Nephron (organoid): Measurements from ENCODE around the gene AAMP.
"Not testable (repeated sequence)": the region's sequence is repeated elsewhere in the genome, so short reads cannot be mapped to it uniquely, and the experiment has no call there.

Experiments
- H3K27ac Mint-ChIP-seq, 3 experiments: 2 replicates each; pipeline ENCODE4 v1.8.0; 2020; ENCODE audit warnings: mixed read lengths in 3 of 3, mild to moderate bottlenecking in 2 of 3, moderate library complexity in 1 of 3
- H3K27me3 Mint-ChIP-seq: 2 replicates; pipeline ENCODE4 v1.8.0; 2021; ENCODE audit warnings: low read depth, mild to moderate bottlenecking, moderate library complexity, mixed read lengths
- H3K36me3 Mint-ChIP-seq: 2 replicates; pipeline ENCODE4 v1.8.0; 2020; ENCODE audit warnings: low read depth, mixed read lengths
- H3K4me1 Mint-ChIP-seq: 2 replicates; pipeline ENCODE4 v1.8.0; 2020; ENCODE audit warnings: mixed read lengths
- H3K4me3 Mint-ChIP-seq, 3 experiments: 2 replicates each; pipeline ENCODE4 v1.8.0; 2020; ENCODE audit warnings: mild to moderate bottlenecking in 3 of 3, mixed read lengths in 3 of 3, moderate library complexity in 2 of 3
- H3K9me3 Mint-ChIP-seq: 2 replicates; pipeline ENCODE4 v1.8.0; 2020; ENCODE audit warnings: mixed read lengths
- TF ChIP-seq, protein P1 (sequence below), 3 experiments: fragments of 200-600 bp; sonication (generic); IDR thresholded peaks; one replicate each; pipeline ENCODE4 v1.5.0; 2021; ENCODE audit warnings: antibody characterized with exemption in 3 of 3; ENCODE audit not compliant: unreplicated experiment in 3 of 3

The AAMP gene, protein sequence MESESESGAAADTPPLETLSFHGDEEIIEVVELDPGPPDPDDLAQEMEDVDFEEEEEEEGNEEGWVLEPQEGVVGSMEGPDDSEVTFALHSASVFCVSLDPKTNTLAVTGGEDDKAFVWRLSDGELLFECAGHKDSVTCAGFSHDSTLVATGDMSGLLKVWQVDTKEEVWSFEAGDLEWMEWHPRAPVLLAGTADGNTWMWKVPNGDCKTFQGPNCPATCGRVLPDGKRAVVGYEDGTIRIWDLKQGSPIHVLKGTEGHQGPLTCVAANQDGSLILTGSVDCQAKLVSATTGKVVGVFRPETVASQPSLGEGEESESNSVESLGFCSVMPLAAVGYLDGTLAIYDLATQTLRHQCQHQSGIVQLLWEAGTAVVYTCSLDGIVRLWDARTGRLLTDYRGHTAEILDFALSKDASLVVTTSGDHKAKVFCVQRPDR

DNA sequence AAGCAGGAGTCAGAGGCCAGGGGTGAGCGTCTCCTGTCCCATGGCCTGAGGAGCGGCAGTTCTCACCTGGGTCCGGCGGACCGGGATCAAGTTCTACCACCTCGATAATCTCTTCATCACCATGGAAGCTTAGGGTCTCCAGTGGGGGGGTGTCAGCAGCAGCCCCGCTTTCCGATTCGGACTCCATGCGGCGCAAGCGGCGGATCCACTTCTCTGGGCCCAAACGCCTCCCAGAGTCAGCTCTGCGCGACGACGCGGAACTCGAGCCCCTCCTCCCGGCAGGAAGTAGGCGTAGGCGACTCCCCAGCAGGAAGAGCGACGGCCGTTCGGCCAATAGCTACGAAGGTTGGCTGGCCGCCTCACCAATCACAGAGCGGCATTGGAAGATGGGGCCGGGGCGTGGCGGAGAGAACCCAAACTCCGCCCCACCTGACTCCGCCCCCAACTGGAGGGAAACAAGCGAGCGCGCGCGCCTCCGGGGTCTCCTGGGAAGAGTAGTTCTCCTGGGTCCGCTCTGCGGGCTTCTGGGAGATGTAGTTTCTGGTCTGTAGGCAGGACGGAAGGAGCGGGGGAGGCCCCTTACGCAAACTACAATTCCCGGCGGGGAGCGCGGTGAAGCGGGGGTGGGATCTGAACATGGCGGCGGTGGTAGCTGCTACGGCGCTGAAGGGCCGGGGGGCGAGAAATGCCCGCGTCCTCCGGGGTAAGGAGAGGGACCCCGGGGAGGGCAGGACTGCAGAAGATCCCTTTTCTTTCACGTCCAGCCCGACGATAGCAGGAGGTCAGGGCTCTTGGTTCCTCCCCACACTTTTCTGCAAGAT is at the start of gene AAMP, which contains the start of gene PNKD:
AAMP (minus strand) TSS at position 238 of the 821 bp plus-strand sequence; CDS start at position 187, 51 bp downstream.
PNKD (plus strand) TSS at position 620 of the 821 bp plus-strand sequence; CDS start at position 637, 17 bp downstream.
- TF ChIP-seq, protein P1, sequence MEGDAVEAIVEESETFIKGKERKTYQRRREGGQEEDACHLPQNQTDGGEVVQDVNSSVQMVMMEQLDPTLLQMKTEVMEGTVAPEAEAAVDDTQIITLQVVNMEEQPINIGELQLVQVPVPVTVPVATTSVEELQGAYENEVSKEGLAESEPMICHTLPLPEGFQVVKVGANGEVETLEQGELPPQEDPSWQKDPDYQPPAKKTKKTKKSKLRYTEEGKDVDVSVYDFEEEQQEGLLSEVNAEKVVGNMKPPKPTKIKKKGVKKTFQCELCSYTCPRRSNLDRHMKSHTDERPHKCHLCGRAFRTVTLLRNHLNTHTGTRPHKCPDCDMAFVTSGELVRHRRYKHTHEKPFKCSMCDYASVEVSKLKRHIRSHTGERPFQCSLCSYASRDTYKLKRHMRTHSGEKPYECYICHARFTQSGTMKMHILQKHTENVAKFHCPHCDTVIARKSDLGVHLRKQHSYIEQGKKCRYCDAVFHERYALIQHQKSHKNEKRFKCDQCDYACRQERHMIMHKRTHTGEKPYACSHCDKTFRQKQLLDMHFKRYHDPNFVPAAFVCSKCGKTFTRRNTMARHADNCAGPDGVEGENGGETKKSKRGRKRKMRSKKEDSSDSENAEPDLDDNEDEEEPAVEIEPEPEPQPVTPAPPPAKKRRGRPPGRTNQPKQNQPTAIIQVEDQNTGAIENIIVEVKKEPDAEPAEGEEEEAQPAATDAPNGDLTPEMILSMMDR (IDR thresholded peaks at IDR 0.05; ENCODE audit: unreplicated experiment in 3 of 3) = no peak
- Mint-ChIP-seq H3K27ac (peak within 1 kb of the TSS; percentile 5 to 88 (median 78)), H3K4me3 (peak within 1 kb of the TSS; percentile 88 to 90 (median 89)), H3K4me1 (peaks cover 27% of the 10 kb centered on the region), H3K36me3 (peaks cover 38% of the 10 kb centered on the region), H3K27me3 (no peaks in the 10 kb centered on the region), H3K9me3 (no peaks in the 10 kb centered on the region)

DNA sequence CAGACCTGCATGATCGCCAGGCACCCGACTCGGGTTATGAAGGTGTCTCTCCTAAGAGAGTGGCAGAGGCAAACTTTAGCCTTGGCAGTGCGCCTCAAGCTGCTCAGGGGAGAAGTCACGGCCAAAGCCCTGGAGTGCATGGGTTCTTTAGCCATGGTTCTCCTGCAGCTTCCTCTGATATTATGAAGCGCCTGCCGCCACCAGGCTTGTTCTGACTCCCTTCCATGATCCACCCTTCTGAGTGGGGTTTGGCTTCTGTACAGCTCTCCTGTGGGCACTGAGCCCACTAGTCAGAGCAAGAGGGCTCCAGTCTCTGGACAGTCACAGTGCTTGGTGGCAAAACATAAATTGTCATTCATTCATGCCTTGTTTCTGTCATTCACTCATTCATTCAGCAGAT is 48.3 kb upstream of the AAMP start:
- H3K27ac Mint-ChIP-seq = no peak overlapping the region
- peaks cover 42% of the 10 kb centered on the region for H3K4me1 Mint-ChIP-seq
- H3K4me3 Mint-ChIP-seq = no peak overlapping the region
- H3K9me3 Mint-ChIP-seq = no peaks in the 10 kb centered on the region
- H3K36me3 Mint-ChIP-seq = peaks cover 3% of the 10 kb centered on the region
- H3K27me3 Mint-ChIP-seq = no peaks in the 10 kb centered on the region
- TF ChIP-seq, protein P1 (IDR thresholded peaks at IDR 0.05; ENCODE audit: unreplicated experiment in 3 of 3) = no peak

DNA sequence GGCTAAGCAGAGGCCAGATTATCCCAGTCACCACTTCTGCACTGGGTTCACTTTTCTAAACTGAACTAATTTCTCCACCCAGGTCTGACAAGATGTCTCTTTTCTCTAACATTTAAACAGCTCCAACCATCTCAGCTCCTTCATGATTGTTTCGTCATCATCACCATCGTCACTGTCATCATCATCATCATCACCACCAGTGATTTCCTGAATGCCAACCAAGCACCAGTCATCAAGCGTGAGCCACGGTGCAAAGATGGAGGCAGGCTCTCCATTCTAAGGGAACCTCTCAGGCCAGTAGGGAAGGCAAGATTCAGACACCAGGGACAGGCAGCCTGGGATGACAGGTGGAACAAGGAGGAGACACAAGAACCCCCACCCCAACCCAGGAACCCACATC is 47.9 kb upstream of the AAMP start:
- Mint-ChIP-seq H3K4me3 (no peak overlapping the region), H3K27me3 (no peaks in the 10 kb centered on the region), H3K9me3 (no peaks in the 10 kb centered on the region), H3K36me3 (peaks cover 3% of the 10 kb centered on the region), H3K4me1 (peaks cover 42% of the 10 kb centered on the region), H3K27ac (peak overlapping the region in 1 of 3 experiments; percentile 36)
- TF ChIP-seq, protein P1 (IDR thresholded peaks at IDR 0.05; ENCODE audit: unreplicated experiment in 3 of 3) = no peak

DNA sequence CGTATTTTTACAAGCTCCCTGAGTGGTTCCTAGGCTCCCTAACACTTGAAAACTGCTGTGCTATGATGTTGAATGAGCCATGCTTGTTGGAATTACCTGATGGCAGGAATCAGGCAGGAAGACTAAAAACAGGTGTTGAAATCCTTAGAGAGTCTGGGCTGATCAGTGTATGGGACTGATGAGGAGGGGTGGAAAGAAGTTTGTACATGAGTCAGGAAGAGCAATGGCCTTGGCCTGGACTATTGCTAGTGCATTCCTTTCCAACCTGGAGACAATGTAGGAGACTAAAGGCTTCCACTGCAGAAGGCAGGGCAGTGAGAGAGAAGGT is 47.3 kb upstream of the AAMP start:
- peak overlapping the region in 2 of 3 experiments; percentile 29 to 36 for H3K27ac Mint-ChIP-seq
- peaks cover 3% of the 10 kb centered on the region for H3K36me3 Mint-ChIP-seq
- peaks cover 39% of the 10 kb centered on the region for H3K4me1 Mint-ChIP-seq
- H3K9me3 Mint-ChIP-seq = no peaks in the 10 kb centered on the region
- H3K4me3 Mint-ChIP-seq = no peak overlapping the region
- TF ChIP-seq, protein P1 (IDR thresholded peaks at IDR 0.05; ENCODE audit: unreplicated experiment in 3 of 3) = no peak
- H3K27me3 Mint-ChIP-seq = no peaks in the 10 kb centered on the region

DNA sequence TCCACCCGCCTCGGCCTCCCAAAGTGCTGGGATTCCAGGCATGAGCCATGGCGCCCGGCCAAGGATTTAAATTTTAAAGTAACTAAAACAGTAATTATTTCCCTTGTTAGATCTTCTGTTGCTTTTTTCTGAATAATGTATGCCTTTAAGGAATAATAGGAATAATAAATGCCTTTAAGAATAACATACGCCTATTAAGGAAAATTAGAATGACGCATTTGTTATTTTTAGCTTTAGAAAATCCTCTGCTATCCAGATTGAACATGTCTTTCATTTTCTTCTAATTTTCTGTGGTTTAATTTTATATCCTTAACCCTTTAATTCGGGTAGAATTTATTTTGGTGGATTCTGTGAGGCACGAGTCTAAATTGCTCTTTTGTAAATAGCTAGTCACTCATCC is 45.5 kb upstream of the AAMP start:
- peak overlapping the region; percentile 32 to 55 (median 50) for H3K27ac Mint-ChIP-seq
- peaks cover 40% of the 10 kb centered on the region for H3K4me1 Mint-ChIP-seq
- TF ChIP-seq, protein P1 (IDR thresholded peaks at IDR 0.05; ENCODE audit: unreplicated experiment in 3 of 3) = no peak
- peaks cover 3% of the 10 kb centered on the region for H3K36me3 Mint-ChIP-seq
- no peaks in the 10 kb centered on the region for H3K9me3 Mint-ChIP-seq
- no peak overlapping the region for H3K4me3 Mint-ChIP-seq
- H3K27me3 Mint-ChIP-seq = no peaks in the 10 kb centered on the region

DNA sequence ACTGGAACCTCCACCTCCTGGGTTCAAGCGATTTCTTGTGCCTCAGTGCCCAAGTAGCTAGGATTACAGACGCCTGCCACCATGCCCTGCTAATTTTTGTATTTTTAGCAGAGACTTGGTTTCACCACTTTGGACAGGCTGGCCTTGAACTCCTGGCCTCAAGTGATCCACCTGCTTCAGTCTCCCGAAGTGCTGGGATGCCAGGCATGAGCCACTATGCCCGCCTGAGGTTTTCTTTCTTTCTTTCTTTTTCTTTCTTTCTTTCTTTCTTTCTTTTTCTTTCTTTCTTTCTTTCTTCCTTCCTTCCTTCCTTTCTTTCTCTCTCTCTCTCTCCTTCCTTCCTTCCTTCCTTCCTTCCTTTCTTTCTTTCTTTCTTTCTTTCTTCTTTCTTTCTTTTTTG is 44.8 kb upstream of the AAMP start:
- not testable (repeated sequence) for H3K36me3 Mint-ChIP-seq, H3K9me3 Mint-ChIP-seq, H3K27me3 Mint-ChIP-seq, H3K4me3 Mint-ChIP-seq, H3K27ac Mint-ChIP-seq
- H3K4me1 Mint-ChIP-seq = peaks cover 33% of the 10 kb centered on the region
